Fibroblast of skin of right biceps (primary cell): ENCODE measurements around the gene CD101.
"Not testable (repeated sequence)": the region's sequence is repeated elsewhere in the genome, so short reads cannot be mapped to it uniquely, and the experiment has no call there.

Experiments used
- DNase-seq: peaks from one replicate; pipeline ENCODE4 v3.0.0-alpha.2; 2013

CD101 gene, protein sequence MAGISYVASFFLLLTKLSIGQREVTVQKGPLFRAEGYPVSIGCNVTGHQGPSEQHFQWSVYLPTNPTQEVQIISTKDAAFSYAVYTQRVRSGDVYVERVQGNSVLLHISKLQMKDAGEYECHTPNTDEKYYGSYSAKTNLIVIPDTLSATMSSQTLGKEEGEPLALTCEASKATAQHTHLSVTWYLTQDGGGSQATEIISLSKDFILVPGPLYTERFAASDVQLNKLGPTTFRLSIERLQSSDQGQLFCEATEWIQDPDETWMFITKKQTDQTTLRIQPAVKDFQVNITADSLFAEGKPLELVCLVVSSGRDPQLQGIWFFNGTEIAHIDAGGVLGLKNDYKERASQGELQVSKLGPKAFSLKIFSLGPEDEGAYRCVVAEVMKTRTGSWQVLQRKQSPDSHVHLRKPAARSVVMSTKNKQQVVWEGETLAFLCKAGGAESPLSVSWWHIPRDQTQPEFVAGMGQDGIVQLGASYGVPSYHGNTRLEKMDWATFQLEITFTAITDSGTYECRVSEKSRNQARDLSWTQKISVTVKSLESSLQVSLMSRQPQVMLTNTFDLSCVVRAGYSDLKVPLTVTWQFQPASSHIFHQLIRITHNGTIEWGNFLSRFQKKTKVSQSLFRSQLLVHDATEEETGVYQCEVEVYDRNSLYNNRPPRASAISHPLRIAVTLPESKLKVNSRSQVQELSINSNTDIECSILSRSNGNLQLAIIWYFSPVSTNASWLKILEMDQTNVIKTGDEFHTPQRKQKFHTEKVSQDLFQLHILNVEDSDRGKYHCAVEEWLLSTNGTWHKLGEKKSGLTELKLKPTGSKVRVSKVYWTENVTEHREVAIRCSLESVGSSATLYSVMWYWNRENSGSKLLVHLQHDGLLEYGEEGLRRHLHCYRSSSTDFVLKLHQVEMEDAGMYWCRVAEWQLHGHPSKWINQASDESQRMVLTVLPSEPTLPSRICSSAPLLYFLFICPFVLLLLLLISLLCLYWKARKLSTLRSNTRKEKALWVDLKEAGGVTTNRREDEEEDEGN

GRCh38 chr1:117001254-117001927 lies at the start of gene CD101:
TSS of gene CD101 (plus strand) at chr1:117001760. CDS start at chr1:117001818, 58 bp downstream.
- no peak for DNase-seq

DNA sequence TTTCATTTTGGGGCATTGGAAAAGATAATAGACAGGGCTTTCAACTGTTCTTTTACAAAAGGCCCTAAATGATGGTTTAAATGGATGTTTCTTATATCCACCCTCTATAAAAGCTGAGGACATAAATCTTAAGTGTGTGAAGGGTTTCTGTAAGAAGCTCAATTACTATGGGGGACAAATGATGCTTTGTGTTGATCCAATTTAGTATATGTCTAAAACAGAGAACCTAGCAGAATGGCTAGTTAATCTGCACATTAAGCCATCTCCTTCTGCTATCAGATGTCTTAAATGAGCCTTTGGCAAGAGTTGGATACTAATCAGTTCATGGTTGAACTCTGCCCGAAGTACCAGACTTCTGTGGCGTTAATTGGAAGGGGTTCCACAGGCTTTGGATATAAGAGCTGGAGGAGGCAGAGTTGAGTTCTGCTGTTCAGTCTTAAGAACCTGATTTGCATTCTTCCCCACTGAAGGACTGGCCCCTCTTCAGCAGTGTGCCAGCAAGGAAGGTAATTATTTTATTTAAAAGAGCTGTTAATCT lies 48.8 kb upstream of the CD101 start:
- DNase-seq, result no peak

DNA sequence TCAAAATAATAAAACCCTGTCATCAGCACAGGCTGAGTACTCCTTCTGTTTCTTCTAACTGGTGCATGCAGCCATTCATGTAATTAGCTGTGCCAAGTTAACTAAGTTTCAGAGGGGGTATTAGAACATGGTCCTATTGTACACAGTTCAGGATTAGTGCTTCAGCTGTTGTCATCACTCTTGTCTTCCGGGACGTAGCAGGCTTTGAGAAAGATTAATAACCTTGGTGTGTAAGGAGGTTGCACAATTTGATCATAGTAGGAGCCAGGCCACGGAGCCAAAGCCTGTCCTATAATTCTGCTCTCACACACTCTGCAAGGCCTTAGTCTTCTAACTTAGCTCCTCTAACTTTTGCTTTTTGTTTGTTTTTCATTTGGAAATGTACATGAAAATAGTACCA lies 47.1 kb upstream of the CD101 start:
- no peak for DNase-seq

DNA sequence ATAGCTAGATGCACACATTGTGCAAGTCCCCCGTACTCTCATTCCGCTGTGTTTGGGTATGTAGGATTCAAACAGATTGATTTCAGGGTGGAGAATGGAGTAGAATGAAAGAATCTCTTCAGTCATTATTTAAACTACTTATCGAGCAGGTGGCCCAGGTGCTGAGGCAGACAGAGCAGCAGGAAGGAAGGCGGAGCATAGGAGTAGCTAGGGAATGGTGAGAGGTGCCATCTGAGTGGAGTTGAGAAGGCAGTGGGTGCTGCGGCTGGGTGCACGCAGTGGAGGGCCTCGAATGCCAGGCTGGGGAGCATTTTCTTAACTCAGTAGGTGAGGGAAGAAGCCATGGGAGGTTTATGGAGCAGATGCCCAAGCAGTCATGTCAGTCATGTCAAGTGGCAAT lies 45.2 kb upstream of the CD101 start:
- no peak for DNase-seq

DNA sequence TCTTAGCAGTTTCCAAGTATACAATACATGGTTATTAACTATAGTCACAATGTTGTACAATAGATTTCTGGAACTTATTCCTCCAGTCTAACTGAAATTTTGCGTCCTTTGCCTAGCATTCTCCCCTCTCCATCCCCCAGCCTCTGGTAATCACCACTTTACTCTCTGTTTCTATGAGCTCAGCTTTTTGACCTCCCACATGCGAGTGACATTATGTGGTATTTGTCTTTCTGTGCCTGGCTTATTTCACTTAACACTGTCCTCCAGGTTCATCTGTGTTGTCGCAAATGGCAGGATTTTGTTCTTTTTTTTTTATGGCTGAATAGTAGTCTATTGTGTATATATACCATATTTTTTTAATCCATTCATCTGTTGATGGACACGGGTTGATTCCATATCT lies 43.9 kb upstream of the CD101 start:
- no peak for DNase-seq

DNA sequence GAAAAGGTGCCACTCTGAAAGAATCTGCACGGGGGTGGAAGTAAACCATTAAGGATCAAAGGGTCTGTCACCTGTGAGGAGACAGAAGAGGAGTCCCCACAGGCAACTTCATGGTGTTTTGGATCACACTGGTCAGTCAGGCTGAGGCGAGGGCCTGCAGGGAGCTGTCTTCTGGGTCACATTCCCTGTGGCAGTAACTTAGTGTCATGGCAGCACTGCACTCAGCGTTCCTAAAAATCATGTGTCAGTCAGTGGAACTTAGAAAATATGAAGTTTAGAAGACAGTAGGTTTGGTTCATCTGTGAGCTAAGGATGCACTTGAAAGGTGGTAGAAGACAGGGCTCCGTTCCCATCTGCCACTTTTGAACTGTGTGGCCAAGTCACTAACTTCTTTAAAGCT lies 43.5 kb upstream of the CD101 start:
- DNase-seq, result no peak

DNA sequence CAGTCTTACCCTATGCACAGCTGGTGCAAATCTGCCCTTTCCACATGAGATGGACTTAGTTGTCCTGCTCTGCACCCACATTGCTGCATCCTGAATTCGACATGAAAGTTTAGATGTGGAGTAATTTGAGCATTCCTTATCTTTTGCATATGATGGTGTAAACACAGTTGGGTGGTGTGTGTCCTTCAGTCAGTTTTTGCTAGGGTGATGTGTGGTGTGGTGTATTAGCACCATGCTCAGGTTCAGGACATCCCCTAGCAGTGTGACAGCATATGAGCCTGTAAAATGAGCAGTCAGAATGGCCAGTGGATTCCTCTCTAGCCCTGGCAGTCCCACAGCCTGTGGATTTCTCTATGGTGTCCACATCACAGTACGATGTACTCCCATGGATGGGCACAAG lies 42.6 kb upstream of the CD101 start:
- no peak for DNase-seq

DNA sequence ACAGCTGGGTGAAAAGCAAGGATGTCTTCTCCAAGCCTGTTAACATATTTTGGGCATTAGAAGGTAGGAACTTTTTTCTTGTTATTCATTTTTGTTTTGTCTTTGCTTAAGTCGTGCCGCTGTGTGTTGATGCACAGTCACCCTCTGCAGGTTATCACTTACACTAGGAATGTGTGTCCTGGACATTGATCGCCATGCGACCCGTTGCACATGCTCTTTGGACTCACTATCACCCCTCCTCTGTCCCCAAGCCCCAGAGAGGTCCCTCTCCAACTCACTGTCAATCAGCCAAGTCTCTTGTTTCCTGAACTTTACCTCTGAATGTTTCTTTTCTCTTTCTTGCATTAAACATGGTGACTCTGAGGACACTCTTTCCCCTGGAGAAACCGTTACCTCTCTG lies 40.0 kb upstream of the CD101 start:
- DNase-seq, result no peak

- no peak for DNase-seq
These were observed 38.4 kb upstream of the CD101 start for GRCh38 chr1:116962987-116963639.

GRCh38 chr1:116966791-116967190 lies 34.8 kb upstream of the CD101 start:
- peak; percentile 36 for DNase-seq

DNA sequence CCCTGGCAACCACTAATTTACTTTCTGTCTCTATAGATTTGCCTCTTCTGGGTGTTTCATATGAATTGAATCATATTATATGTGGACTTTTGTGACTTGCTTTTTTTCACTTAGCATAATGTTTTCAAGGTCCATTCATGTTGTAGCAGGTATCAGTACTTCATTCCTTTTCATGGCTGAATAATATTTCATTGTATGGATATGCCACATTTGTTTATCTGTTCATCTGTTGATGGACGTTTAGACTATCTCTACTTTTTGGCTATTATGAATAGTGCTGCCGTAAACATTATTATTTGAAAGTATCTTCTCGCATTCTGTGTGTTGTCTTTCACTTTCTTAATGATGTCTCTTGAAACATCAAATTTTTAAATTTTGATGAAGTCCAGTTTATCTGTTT lies 32.8 kb upstream of the CD101 start:
- no peak for DNase-seq

- DNase-seq, result no peak
These were observed 30.2 kb upstream of the CD101 start for GRCh38 chr1:116971258-116971860.

DNA sequence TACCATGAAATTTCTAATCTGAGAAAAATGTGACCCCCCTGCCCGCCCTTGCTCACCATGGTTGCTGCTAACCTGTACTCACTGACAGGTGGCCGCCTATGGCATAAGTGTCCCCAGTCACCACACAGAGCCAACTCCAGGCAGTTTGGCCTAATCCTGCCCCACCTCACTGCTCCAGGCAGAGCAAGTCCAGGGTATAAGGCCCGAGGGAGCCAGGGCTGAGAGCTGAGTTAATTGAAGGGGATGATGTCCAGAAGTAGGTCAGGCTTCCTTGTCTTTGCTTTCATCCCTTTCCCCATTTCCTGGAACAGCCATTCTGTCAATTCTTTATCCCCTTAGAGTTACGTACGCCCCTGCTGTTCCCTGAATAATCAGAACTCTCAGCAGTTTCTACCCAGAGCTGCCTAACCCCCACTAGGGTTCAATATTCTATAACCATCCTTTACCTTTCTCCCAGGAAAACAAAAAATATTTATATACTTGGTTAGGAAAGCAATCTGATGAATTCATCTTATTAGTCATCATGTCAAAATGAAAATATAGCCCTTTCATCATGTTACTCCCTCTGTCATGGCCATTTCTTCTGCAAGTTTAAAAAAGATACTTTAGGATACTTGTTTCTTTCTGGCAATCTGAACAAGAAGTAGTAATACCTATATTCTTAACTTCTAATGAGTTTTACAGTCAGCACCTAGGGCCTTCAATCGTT lies 29.4 kb upstream of the CD101 start:
- no peak for DNase-seq

DNA sequence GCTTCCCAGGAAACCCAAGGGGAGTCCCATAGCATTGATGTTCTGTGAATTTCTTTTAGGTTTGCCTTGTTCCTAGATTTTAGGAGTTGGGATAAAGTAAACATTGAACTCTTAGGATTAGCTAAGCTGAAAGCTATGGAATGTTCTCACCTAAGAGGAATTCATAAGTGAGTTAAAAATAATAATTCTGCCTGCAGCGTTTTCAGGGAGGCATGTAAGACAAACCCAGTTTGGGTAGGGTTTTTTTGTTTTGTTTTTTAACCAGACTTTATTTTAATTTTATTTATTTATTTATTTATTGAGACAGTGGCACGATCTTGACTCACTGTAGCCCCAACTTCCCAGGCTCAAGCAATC lies 28.9 kb upstream of the CD101 start:
- DNase-seq, result no peak

DNA sequence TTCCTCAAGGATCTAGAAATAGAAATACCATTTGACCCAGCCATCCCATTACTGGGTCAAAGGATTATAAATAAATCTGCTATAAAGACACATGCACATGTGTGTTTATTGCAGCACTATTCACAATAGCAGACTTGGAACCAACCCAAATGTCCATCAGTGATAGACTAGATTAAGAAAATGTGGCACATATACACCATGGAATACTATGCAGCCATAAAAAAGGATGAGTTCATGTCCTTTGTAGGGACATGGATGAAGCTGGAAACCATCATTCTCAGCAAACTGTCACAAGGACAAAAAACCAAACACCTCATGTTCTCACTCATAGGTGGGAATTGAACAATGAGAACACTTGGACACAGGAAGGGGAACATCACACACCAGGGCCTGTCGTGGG lies 21.3 kb upstream of the CD101 start:
- DNase-seq, result not testable (repeated sequence)

DNA sequence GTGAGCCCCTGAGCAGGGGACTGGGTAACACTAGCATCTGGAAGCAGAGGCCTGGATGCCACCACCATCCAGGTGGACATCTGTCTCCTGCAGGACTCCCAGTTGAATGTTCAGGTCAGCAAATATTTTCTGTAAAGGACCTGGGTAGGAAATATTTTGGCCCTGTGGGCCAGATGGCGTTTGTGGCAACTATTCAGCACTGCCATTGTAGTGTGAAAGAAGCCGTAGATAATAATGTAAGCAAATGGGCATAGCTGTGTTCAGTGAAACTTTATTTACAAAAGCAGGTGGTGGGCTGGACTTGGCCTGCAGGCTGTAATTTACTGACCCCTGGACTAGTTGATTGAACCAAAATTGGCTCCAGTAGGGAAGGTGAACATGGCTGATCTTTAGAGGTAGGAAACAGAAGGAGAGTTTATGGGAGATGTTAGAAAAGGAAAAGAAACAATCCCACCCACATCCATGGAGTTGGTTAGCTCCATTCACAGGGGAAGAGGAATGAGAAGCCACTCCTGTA lies 20.0 kb upstream of the CD101 start:
- DNase-seq, result no peak

DNA sequence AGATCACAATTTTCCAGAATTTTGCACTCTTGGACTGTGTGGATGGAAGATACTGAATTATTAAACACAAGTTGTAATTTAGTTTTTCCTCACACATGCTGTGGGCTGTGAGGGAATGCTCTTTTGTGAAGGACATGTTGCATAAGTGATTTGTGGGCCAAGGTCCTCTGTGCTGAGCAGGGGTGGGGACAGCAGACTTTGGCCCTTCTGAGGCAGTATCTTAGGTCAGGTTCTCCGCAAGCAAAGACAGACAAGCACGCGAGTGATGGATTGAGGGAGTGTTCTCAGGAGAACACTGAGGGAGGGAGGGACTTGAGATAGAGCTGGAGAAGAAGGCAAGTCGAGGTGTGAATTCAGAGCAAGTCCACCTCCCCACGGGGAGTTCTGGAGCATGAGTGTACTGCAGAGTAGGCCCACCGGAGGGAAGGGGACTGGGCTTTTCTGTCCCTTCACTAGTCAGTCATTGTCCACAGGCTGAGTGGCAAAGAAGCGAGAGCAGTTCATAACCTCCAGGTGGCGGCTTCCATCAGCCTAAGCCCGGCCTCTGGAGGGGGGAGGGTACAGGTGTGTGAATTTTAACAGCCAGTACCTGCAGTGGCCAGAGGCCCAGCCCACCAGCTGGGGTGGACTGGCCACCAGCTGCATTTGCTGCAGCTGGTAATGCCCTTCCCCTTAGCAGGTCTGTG lies 19.1 kb upstream of the CD101 start:
- no peak for DNase-seq

GRCh38 chr1:116983112-116983511 lies 18.4 kb upstream of the CD101 start:
- DNase-seq, result no peak

DNA sequence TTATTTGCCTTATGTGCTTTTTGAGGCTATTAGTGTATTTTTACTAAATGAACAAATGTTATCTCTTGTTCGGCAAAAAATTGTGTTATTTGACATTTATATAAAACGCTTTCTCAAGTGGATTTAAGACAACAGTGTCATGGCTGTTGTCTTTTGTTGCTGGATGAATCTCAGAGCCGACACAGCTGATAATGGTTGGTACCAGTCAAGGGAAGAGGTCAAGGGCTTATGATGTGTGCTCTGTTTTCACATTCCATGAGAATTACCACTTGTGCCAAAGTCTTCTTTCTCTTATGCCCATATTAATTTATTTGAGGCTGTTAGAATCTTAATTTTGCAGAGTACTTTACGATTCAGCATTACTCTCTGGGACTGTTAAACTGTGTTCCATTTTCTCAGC lies 17.9 kb upstream of the CD101 start:
- DNase-seq, result no peak

DNA sequence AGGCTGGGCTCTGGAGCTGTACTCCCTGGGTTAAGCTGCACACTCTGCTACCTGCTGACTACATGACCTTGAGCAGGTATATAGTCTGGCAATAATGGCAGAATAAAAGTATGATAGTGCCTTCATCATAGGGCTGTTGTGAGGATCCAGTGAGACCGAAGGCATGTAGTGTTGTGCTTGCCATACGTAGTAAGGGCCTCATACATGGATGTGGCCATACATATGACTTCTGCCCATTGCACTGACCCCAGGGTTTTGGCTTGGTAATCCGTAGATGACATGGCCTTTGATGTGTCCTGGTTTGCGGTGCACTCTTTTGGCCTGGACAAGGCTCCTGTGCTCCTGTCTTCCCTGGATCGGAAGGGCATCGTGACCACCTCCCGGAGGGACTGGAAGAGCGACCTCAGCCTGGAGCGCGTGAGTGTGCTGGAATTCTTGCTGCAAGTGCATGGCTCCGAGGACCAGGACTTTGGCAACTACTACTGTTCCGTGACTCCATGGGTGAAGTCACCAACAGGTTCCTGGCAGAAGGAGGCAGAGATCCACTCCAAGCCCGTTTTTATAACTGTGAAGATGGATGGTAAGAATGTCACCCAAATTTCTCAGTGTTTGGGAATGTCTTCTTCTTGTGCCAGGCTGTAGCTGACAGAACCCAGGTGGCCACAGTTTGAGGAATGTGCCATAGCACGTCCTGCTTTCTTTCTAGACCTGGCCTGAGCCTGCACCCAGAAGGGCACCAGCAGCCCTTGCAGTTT lies 17.0 kb upstream of the CD101 start:
- DNase-seq, result no peak
